HCT116 (cell line): ENCODE measurements around the gene SPG21.

Experiments used
- CBX3 ChIP-seq: IDR thresholded peaks from 2 replicates; pipeline ENCODE4 v1.6.1; 2012; ENCODE audit warnings: low read depth
- EZH2 ChIP-seq: fragments of 200-600 bp; sonication (generic); IDR thresholded peaks from 2 replicates; pipeline ENCODE4 v1.6.1; 2017; ENCODE audit warnings: antibody characterized with exemption, mixed run types
- POLR2AphosphoS5 ChIP-seq: IDR thresholded peaks from 2 replicates; pipeline ENCODE4 v1.6.1; 2011; ENCODE audit warnings: mild to moderate bottlenecking, low read depth, low read length, moderate library complexity
- TF ChIP-seq, protein P1 (sequence below), 3 experiments: fragments of 200-600 bp in 1 of 3; sonication (generic) in 1 of 3; IDR thresholded peaks in 2 of 3; conservative IDR thresholded peaks in 1 of 3; 2 replicates each; pipeline ENCODE4 v1.5.1; 2012 to 2017; ENCODE audit warnings: low read depth in 2 of 3, low read length in 2 of 3, antibody characterized with exemption in 1 of 3, borderline replicate concordance in 1 of 3, control low read depth in 1 of 3, mild to moderate bottlenecking in 1 of 3, mixed read lengths in 1 of 3, mixed run types in 1 of 3, moderate library complexity in 1 of 3; ENCODE audit not compliant: insufficient read depth in 1 of 3

GRCh38 chr15:65020419-65020818, 30.7 kb upstream of the SPG21 start:
- TF ChIP-seq POLR2AphosphoS5, result no peak
- TF ChIP-seq, protein P1, sequence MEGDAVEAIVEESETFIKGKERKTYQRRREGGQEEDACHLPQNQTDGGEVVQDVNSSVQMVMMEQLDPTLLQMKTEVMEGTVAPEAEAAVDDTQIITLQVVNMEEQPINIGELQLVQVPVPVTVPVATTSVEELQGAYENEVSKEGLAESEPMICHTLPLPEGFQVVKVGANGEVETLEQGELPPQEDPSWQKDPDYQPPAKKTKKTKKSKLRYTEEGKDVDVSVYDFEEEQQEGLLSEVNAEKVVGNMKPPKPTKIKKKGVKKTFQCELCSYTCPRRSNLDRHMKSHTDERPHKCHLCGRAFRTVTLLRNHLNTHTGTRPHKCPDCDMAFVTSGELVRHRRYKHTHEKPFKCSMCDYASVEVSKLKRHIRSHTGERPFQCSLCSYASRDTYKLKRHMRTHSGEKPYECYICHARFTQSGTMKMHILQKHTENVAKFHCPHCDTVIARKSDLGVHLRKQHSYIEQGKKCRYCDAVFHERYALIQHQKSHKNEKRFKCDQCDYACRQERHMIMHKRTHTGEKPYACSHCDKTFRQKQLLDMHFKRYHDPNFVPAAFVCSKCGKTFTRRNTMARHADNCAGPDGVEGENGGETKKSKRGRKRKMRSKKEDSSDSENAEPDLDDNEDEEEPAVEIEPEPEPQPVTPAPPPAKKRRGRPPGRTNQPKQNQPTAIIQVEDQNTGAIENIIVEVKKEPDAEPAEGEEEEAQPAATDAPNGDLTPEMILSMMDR (IDR thresholded peaks at IDR 0.05 in 2 of 3, conservative IDR thresholded peaks at IDR 0.05 in 1 of 3; ENCODE audit: borderline replicate concordance in 1 of 3, insufficient read depth in 1 of 3, low read depth in 2 of 3, low read length in 2 of 3), result 0 out of 6 replicates have a peak, but pooled peaks of 2 of the 3 experiments have one; percentile 10 to 14
- TF ChIP-seq EZH2, result no peak
- TF ChIP-seq CBX3, result no peak
